NCI-H1694 (cell line): ENCODE measurements around the gene PRAMEF9.
"Not testable (repeated sequence)": the region's sequence is repeated elsewhere in the genome, so short reads cannot be mapped to it uniquely, and the experiment has no call there.

ENCODE experiments used
- DNase-seq: peaks from one replicate; lab custom pipeline; 2025; lab: John Stamatoyannopoulos, UW

PRAMEF9 gene

DNA sequence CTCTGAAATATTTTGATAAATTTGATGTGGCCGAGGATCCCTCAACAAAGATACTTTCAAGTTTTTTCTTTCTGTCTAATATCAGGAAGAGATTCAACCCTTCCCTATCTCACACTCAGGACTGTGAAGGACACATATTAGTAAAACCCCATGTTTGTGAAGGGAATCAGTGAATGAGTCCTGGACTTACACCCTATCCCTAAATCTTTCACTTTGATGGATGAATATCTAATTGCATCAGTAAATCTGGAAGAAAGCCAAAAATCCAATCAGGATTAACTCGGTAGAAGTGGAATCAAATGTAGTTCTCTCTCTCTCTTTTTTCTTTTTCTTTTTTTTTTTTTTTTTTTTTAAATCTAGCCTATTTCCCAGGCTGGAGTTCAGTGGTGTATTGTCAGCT, at the start of gene PRAMEF9:
TSS of gene PRAMEF9 (plus strand) at position 301 of the 400 bp plus-strand sequence. CDS start 3,433 bp downstream, outside the sequence.
- not testable (repeated sequence) for DNase-seq

DNA sequence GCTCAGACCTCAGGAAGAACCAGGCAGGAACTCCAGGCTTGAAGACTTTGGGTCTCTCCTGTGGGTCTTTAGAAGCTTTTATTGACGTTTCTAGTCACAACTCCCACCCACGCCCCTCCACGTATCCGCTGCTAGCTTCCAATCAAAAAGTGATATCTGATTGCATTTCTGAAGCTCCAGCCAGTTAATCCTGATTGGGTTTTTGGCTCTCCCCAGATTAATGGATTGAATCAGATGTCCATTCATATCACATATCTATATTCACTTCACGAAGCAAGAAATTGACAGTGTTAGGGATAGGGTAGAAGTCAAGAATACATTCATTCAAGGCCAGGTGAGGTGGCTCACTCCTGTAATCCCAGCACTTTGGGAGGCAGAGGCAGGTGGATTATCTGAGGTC, 15.7 kb upstream of the PRAMEF9 start, which contains the start of gene PRAMEF26:
TSS of gene PRAMEF26 (minus strand) at position 101 of the 400 bp plus-strand sequence. CDS start 2,914 bp downstream, outside the sequence.
- DNase-seq = not testable (repeated sequence)

- not testable (repeated sequence) for DNase-seq
Measured at GRCh38 chr1:13165531-13165930, 6.1 kb upstream of the PRAMEF9 start, which contains the start of gene HNRNPCL4. HNRNPCL4 (minus strand) TSS chr1:13165631; CDS start chr1:13165467, 164 bp downstream.

- not testable (repeated sequence) for DNase-seq
Measured at GRCh38 chr1:13201309-13201708, 29.7 kb downstream of the PRAMEF9 start, which contains the start of gene PRAMEF13. PRAMEF13 (minus strand) TSS chr1:13201409; CDS start chr1:13199589, 1,820 bp downstream.

DNA sequence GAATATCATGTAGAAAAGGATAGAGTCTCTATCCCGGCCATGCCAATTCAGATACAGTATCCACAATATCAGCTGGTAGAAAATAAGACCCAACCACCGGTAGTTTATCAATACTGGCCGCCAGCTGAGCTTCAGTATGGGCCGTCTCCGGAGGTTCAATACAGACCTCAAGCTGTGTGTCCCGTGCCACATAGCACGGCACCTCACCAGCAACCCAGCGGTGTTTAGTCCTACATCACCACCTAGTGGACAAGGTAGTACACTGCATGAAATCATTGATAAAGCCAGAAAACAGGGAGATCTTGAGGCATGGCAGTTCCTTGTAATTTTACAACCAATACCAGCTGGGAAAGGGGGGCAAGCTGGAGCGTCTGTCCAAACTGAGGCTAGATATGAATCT, 37.1 kb downstream of the PRAMEF9 start:
- DNase-seq = not testable (repeated sequence)

- DNase-seq = not testable (repeated sequence)
Measured at GRCh38 chr1:13216619-13217018, 45.0 kb downstream of the PRAMEF9 start.

GRCh38 chr1:13219203-13219602, 47.6 kb downstream of the PRAMEF9 start:
- not testable (repeated sequence) for DNase-seq

DNA sequence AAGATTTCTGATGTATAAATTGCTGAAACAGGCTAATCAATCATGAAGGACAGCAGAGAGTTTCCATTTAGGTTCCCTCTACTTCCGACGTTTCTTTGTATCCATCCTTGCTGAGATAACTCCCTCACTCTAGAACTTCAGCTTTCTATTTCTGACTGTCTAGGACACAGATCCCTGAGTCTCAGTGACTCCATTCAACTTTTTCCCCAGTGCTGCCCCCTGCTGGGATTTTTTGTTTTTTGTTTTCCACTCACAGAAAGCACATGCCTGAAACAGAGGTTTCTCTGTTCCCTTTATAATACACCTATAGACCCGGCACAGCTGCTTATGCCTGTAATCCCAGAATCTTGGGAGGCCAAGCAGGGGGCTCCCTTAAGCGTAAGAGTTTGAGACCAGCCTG, 51.1 kb downstream of the PRAMEF9 start:
- DNase-seq = not testable (repeated sequence)

- DNase-seq = no peak
Measured at GRCh38 chr1:13224480-13225060, 52.9 kb downstream of the PRAMEF9 start.

- not testable (repeated sequence) for DNase-seq
Measured at GRCh38 chr1:13225675-13226204, 54.1 kb downstream of the PRAMEF9 start, which contains the start of gene PRAMEF18. PRAMEF18 (minus strand) TSS chr1:13226154; CDS start chr1:13226106, 48 bp downstream.

DNA sequence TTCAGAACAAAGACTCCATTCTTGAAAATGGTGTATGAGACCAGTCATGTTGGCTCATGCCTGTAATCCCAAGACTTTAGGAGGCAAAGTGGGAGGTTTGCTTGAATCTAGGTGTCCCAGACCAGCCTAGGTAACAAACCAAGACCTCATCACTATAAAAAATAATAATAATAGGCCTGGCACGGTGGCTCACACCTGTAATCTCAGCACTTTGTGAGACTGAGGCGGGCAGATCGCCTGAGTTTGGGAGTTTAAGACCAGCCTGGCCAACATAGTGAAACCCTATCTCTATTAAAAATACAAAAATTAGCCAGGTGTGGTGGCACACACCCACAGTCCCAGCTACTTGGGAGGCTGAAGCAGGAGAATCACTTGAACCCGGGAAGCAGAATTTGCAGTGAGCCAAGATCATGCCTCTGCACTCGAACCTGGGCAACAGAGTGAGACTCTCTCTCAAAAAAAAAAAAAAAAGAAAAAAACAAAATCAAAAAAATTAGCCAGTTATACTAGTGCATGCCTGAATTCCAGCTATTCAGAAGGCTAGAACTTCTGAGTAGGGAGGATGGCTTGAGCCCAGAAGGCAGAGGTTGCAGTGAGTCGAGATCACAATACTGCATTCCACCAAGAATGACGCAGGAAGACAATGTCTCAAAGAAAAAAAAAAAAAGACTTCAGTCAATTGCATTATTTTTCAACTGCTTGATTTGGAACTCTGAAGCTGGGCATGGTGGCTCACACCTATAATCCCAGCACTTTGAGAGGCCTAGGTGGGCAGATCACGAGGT, 55.8 kb downstream of the PRAMEF9 start:
- not testable (repeated sequence) for DNase-seq

DNA sequence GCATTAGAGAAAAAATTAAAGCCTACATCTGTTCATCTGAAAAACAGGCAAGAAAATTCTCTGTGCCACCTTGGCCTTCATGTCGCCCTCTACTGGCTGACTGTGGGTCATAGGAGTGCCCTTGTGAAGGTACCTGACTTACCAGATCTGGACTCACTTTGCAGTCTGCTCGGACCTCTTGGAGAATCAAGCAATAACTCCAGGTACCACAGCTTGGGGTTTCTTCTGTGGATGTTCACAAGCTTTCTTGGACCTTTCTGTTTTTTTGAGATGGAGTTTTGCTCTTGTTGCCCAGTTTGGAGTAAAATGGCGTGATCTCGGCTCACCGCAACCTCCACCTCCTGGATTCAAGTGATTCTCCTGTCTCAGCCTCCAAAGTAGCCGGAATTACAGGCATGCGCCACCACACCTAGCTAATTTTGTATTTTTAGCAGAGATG, 56.7 kb downstream of the PRAMEF9 start:
- no peak for DNase-seq
